IPS-15b (cell line): ENCODE results near the gene PARD3.

Experiments
- H3K27me3 ChIP-seq: one replicate; pipeline ENCODE4 v1.6.1; 2013; ENCODE audit warnings: low read length; ENCODE audit not compliant: control insufficient read depth, insufficient read depth
- H3K36me3 ChIP-seq: one replicate; pipeline ENCODE4 v1.6.1; 2013; ENCODE audit warnings: low read length; ENCODE audit not compliant: control insufficient read depth, insufficient read depth
- H3K4me1 ChIP-seq: one replicate; pipeline ENCODE4 v1.6.1; 2013; ENCODE audit warnings: mild to moderate bottlenecking, low read length; ENCODE audit not compliant: control insufficient read depth, insufficient read depth
- H3K4me3 ChIP-seq: one replicate; pipeline ENCODE4 v1.5.1; 2013; ENCODE audit warnings: low read depth, low read length
- H3K9ac ChIP-seq: one replicate; pipeline ENCODE4 v1.6.1; 2013; ENCODE audit warnings: low read depth, mild to moderate bottlenecking, low read length
- H3K9me3 ChIP-seq: one replicate; pipeline ENCODE4 v1.6.1; 2013; ENCODE audit warnings: mild to moderate bottlenecking, low read length; ENCODE audit not compliant: control insufficient read depth, insufficient read depth

Gene PARD3

GRCh38 chr10:34792881-34793280 lies 22.2 kb downstream of the PARD3 start:
- Histone ChIP-seq H3K36me3 (no peaks in the 10 kb centered on the region), H3K27me3 (no peaks in the 10 kb centered on the region), H3K4me1 (peaks cover 14% of the 10 kb centered on the region), H3K9me3 (no peaks in the 10 kb centered on the region), H3K4me3 (no peak overlapping the region), H3K9ac (no peak overlapping the region)

GRCh38 chr10:34791947-34792346 lies 23.1 kb downstream of the PARD3 start:
- H3K36me3 ChIP-seq: no peaks in the 10 kb centered on the region
- peaks cover 14% of the 10 kb centered on the region for H3K4me1 ChIP-seq
- H3K27me3 ChIP-seq: no peaks in the 10 kb centered on the region
- no peaks in the 10 kb centered on the region for H3K9me3 ChIP-seq
- no peak overlapping the region for H3K9ac ChIP-seq
- H3K4me3 ChIP-seq: no peak overlapping the region

- Histone ChIP-seq H3K36me3 (no peaks in the 10 kb centered on the region), H3K27me3 (no peaks in the 10 kb centered on the region), H3K4me1 (peaks cover 14% of the 10 kb centered on the region), H3K9me3 (no peaks in the 10 kb centered on the region), H3K9ac (no peak overlapping the region), H3K4me3 (no peak overlapping the region)
These were observed 23.9 kb downstream of the PARD3 start for GRCh38 chr10:34791228-34791627.

- H3K9me3 ChIP-seq: no peaks in the 10 kb centered on the region
- H3K4me3 ChIP-seq: no peak overlapping the region
- H3K9ac ChIP-seq: no peak overlapping the region
- H3K27me3 ChIP-seq: no peaks in the 10 kb centered on the region
- H3K36me3 ChIP-seq: no peaks in the 10 kb centered on the region
- H3K4me1 ChIP-seq: peaks cover 14% of the 10 kb centered on the region
These were observed 25.1 kb downstream of the PARD3 start for GRCh38 chr10:34789966-34790506.

GRCh38 chr10:34786464-34786863 lies 28.6 kb downstream of the PARD3 start:
- no peak overlapping the region for H3K4me3 ChIP-seq
- H3K9ac ChIP-seq: no peak overlapping the region
- H3K27me3 ChIP-seq: no peaks in the 10 kb centered on the region
- H3K36me3 ChIP-seq: no peaks in the 10 kb centered on the region
- no peaks in the 10 kb centered on the region for H3K4me1 ChIP-seq
- no peaks in the 10 kb centered on the region for H3K9me3 ChIP-seq

- Histone ChIP-seq H3K4me1 (no peaks in the 10 kb centered on the region), H3K27me3 (no peaks in the 10 kb centered on the region), H3K9ac (no peak overlapping the region), H3K4me3 (no peak overlapping the region), H3K9me3 (no peaks in the 10 kb centered on the region), H3K36me3 (no peaks in the 10 kb centered on the region)
These were observed 33.4 kb downstream of the PARD3 start for GRCh38 chr10:34781711-34782110.

- no peaks in the 10 kb centered on the region for H3K36me3 ChIP-seq
- H3K4me3 ChIP-seq: no peak overlapping the region
- H3K9me3 ChIP-seq: no peaks in the 10 kb centered on the region
- H3K4me1 ChIP-seq: no peaks in the 10 kb centered on the region
- no peak overlapping the region for H3K9ac ChIP-seq
- no peaks in the 10 kb centered on the region for H3K27me3 ChIP-seq
These were observed 34.2 kb downstream of the PARD3 start for GRCh38 chr10:34780818-34781380.

GRCh38 chr10:34778237-34778636 lies 36.9 kb downstream of the PARD3 start:
- Histone ChIP-seq H3K27me3 (no peaks in the 10 kb centered on the region), H3K36me3 (no peaks in the 10 kb centered on the region), H3K9me3 (no peaks in the 10 kb centered on the region), H3K4me3 (no peak overlapping the region), H3K4me1 (no peaks in the 10 kb centered on the region), H3K9ac (no peak overlapping the region)

GRCh38 chr10:34776090-34776690 lies 38.9 kb downstream of the PARD3 start:
- Histone ChIP-seq H3K9ac (no peak overlapping the region), H3K36me3 (no peaks in the 10 kb centered on the region), H3K27me3 (no peaks in the 10 kb centered on the region), H3K4me1 (no peaks in the 10 kb centered on the region), H3K4me3 (no peak overlapping the region), H3K9me3 (no peaks in the 10 kb centered on the region)

- Histone ChIP-seq H3K27me3 (no peaks in the 10 kb centered on the region), H3K36me3 (no peaks in the 10 kb centered on the region), H3K4me1 (no peaks in the 10 kb centered on the region), H3K4me3 (no peak overlapping the region), H3K9ac (no peak overlapping the region), H3K9me3 (no peaks in the 10 kb centered on the region)
These were observed 40.0 kb downstream of the PARD3 start for GRCh38 chr10:34775044-34775637.

GRCh38 chr10:34773636-34774630 lies 41.2 kb downstream of the PARD3 start:
- H3K9me3 ChIP-seq: no peaks in the 10 kb centered on the region
- H3K36me3 ChIP-seq: no peaks in the 10 kb centered on the region
- no peaks in the 10 kb centered on the region for H3K27me3 ChIP-seq
- H3K9ac ChIP-seq: no peak overlapping the region
- H3K4me3 ChIP-seq: no peak overlapping the region
- H3K4me1 ChIP-seq: peaks cover 2% of the 10 kb centered on the region
